CD14-positive monocyte (primary cell): ENCODE results near the gene ATP1B1. TPM values are rescaled to one million over a fixed set of nuclear protein-coding genes. Genes with fewer than 3 reads are reported as not detected.

Source experiments
- DNase-seq, 3 donors: peaks; one replicate each; pipeline ENCODE4 v3.0.0-alpha.2; 2011 to 2022
- H2AFZ ChIP-seq: 2 replicates; pipeline ENCODE4 v1.6.0; 2012; ENCODE audit warnings: mild to moderate bottlenecking, low read depth, low read length, inconsistent platforms; ENCODE audit not compliant: insufficient read depth, poor library complexity, severe bottlenecking
- H3K27ac ChIP-seq, 2 donors: 1 replicate in 1 of 2; 2 replicates in 1 of 2; pipeline ENCODE4 v1.5.1; 2012 to 2013; ENCODE audit warnings: low read length in 2 of 2, control low read depth in 1 of 2, inconsistent platforms in 1 of 2, low read depth in 1 of 2, mild to moderate bottlenecking in 1 of 2
- H3K27me3 ChIP-seq, 2 donors: one replicate each; pipeline versions ENCODE4 v1.6.0 to v1.6.1; 2011 to 2013; ENCODE audit warnings: low read length in 2 of 2; ENCODE audit not compliant: control insufficient read depth in 2 of 2, insufficient read depth in 2 of 2
- H3K36me3 ChIP-seq, 2 donors: replicated peaks in 1 of 2; 1 replicate in 1 of 2; 2 replicates in 1 of 2; pipeline versions ENCODE4 v1.5.1 to v1.6.1; 2012 to 2013; ENCODE audit warnings: low read length in 2 of 2, control low read depth in 1 of 2, inconsistent platforms in 1 of 2, mild to moderate bottlenecking in 1 of 2; ENCODE audit not compliant: insufficient read depth in 2 of 2, control insufficient read depth in 1 of 2
- H3K4me1 ChIP-seq, 2 donors: 1 replicate in 1 of 2; 2 replicates in 1 of 2; pipeline versions ENCODE4 v1.5.1 to v1.6.1; 2012 to 2013; ENCODE audit warnings: low read length in 2 of 2, control low read depth in 1 of 2, inconsistent platforms in 1 of 2, mild to moderate bottlenecking in 1 of 2, moderate library complexity in 1 of 2; ENCODE audit not compliant: insufficient read depth in 2 of 2, control insufficient read depth in 1 of 2
- H3K4me2 ChIP-seq: replicated peaks from 2 replicates; pipeline ENCODE3; 2012; ENCODE audit warnings: low read length, moderate library complexity, mild to moderate bottlenecking; ENCODE audit not compliant: poor library complexity, severe bottlenecking; ENCODE audit errors: extremely low read depth
- H3K4me3 ChIP-seq, 3 experiments: fragments of 200-600 bp in 1 of 3; sonication (generic) in 1 of 3; replicated peaks in 1 of 3; 1 replicate in 2 of 3; 2 replicates in 1 of 3; pipeline ENCODE4 v1.5.1; 2011 to 2013; ENCODE audit warnings: low read length in 3 of 3, mild to moderate bottlenecking in 3 of 3, control low read depth in 2 of 3, low read depth in 2 of 3, inconsistent platforms in 1 of 3, moderate library complexity in 1 of 3
- H3K79me2 ChIP-seq: 2 replicates; pipeline ENCODE4 v1.6.0; 2012; ENCODE audit warnings: mild to moderate bottlenecking, control low read depth, inconsistent platforms, low read length, moderate library complexity; ENCODE audit not compliant: insufficient read depth
- H3K9ac ChIP-seq: 2 replicates; pipeline ENCODE4 v1.6.0; 2017; ENCODE audit warnings: low read length, mild to moderate bottlenecking; ENCODE audit not compliant: insufficient read depth, poor library complexity, severe bottlenecking
- H3K9me3 ChIP-seq, 2 donors: replicated peaks in 1 of 2; 1 replicate in 1 of 2; 2 replicates in 1 of 2; pipeline versions ENCODE4 v1.5.1 to v1.6.1; 2012 to 2013; ENCODE audit warnings: low read length in 2 of 2, control low read depth in 1 of 2; ENCODE audit not compliant: control insufficient read depth in 1 of 2, insufficient read depth in 1 of 2
- H4K20me1 ChIP-seq: 2 replicates; pipeline ENCODE4 v1.6.0; 2012; ENCODE audit warnings: mild to moderate bottlenecking, low read length, control low read depth, moderate library complexity; ENCODE audit not compliant: insufficient read depth
- H3K27ac Mint-ChIP-seq, 7 donors: one replicate each; pipeline ENCODE4 v1.8.0; 2020; ENCODE audit warnings: mild to moderate bottlenecking in 7 of 7, mixed read lengths in 7 of 7, moderate library complexity in 6 of 7, inconsistent platforms in 2 of 7
- H3K27me3 Mint-ChIP-seq, 3 donors: one replicate each; pipeline ENCODE4 v1.8.0; 2021 to 2022; ENCODE audit warnings: low read depth in 3 of 3, mild to moderate bottlenecking in 3 of 3, mixed read lengths in 3 of 3, moderate library complexity in 3 of 3, inconsistent platforms in 1 of 3
- H3K36me3 Mint-ChIP-seq, 2 donors: one replicate each; pipeline ENCODE4 v1.8.0; 2020; ENCODE audit warnings: mixed read lengths in 2 of 2, inconsistent platforms in 1 of 2, mild to moderate bottlenecking in 1 of 2
- H3K4me1 Mint-ChIP-seq: one replicate; pipeline ENCODE4 v1.8.0; 2020; ENCODE audit warnings: mild to moderate bottlenecking, mixed read lengths
- H3K4me3 Mint-ChIP-seq, 2 donors: one replicate each; pipeline ENCODE4 v1.8.0; 2020; ENCODE audit warnings: mild to moderate bottlenecking in 2 of 2, mixed read lengths in 2 of 2, moderate library complexity in 1 of 2
- H3K9me3 Mint-ChIP-seq, 7 donors: one replicate each; pipeline ENCODE4 v1.8.0; 2020 to 2022; ENCODE audit warnings: mixed read lengths in 7 of 7, mild to moderate bottlenecking in 6 of 7, moderate library complexity in 6 of 7, inconsistent platforms in 2 of 7
- CTCF ChIP-seq: fragments of 200-600 bp; IDR thresholded peaks from one replicate; pipeline ENCODE4 v1.8.0; 2022; ENCODE audit warnings: antibody characterized with exemption, mild to moderate bottlenecking
- WGBS: methylation state at CpG from one replicate; pipeline ENCODE4 v1.1.5; 2013; ENCODE audit warnings: missing lambda C conversion rate; ENCODE audit not compliant: insufficient coverage; 5-methylcytosine and 5-hydroxymethylcytosine counted together
- intact Hi-C, 2 donors: fragments of 100-400 bp; cut with micrococcal nuclease; formaldehyde crosslinking; loops; one replicate each; pipeline versions ENCODE4 v1.15.0 to v1.15.1; 2023
- polyA plus RNA-seq, 3 donors: library from polyadenylated mRNA; depleted of rRNA in 1 of 3; unstranded in 2 of 3; stranded (reverse) in 1 of 3; fragments of 300-500 nt in 2 of 3; fragments of >200 nt in 1 of 3; fragmentation: Illumina TruSeq in 2 of 3; gene quantifications; 1 replicate in 2 of 3; 2 replicates in 1 of 3; pipeline ENCODE4 v1.2.3, GENCODE V29; 2012 to 2021

The ATP1B1 gene
- polyA plus RNA-seq, 3 donors, result 0.63 to 5.1 (median 0.72) TPM

GRCh38 chr1:169110236-169110635 lies 3.7 kb downstream of the ATP1B1 start:
- H3K4me3 Mint-ChIP-seq, result peak overlapping the region in 1 of 2 donors; percentile 68
- H2AFZ ChIP-seq, result no peak overlapping the region

GRCh38 chr1:169110689-169111447 lies 4.4 kb downstream of the ATP1B1 start:
- Mint-ChIP-seq H3K4me3 (peak overlapping the region; percentile 62 to 76), H3K27ac (peak overlapping the region; percentile 64 to 85 (median 82)), H3K27me3 (peaks cover 10 to 27% (median 11%) of the 10 kb centered on the region in 3 donors), H3K9me3 (peaks cover 0 to 4% (median 0%) of the 10 kb centered on the region in 7 donors), H3K36me3 (peaks cover 8% of the 10 kb centered on the region in 2 donors), H3K4me1 (peaks cover 62% of the 10 kb centered on the region)
- no peaks in the 10 kb centered on the region for H3K79me2 ChIP-seq
- 30% methylated on average over 2 of the region's 7 CpGs for WGBS
- H3K36me3 ChIP-seq, result no peaks in the 10 kb centered on the region
- no peaks in the 10 kb centered on the region for H3K9me3 ChIP-seq
- H3K4me3 ChIP-seq, result peak overlapping the region in 1 of 3 experiments; percentile 37
- H3K4me2 ChIP-seq, result peak overlapping the region; percentile 63
- no peak overlapping the region for H3K9ac ChIP-seq
- H4K20me1 ChIP-seq, result no peaks in the 10 kb centered on the region
- H3K27me3 ChIP-seq, result peaks cover 10 to 14% of the 10 kb centered on the region in 2 donors
- H2AFZ ChIP-seq, result no peak overlapping the region
- DNase-seq, result peak in 2 of 3 donors; percentile 33 to 58
- H3K4me1 ChIP-seq, result peaks cover 48 to 68% of the 10 kb centered on the region in 2 donors
- intact Hi-C loops, result no loop called here
- H3K27ac ChIP-seq, result no peak overlapping the region
- TF ChIP-seq CTCF, result no peak

More at GRCh38 chr1:169110236-169110635, 3.7 kb downstream of the ATP1B1 start:
- Histone ChIP-seq H3K79me2 (no peaks in the 10 kb centered on the region), H3K4me2 (peak overlapping the region; percentile 63), H3K36me3 (no peaks in the 10 kb centered on the region), H3K9ac (no peak overlapping the region), H3K9me3 (no peaks in the 10 kb centered on the region), H3K4me1 (peaks cover 48 to 68% of the 10 kb centered on the region in 2 donors), H4K20me1 (no peaks in the 10 kb centered on the region), H3K4me3 (peak overlapping the region in 1 of 3 experiments; percentile 37), H3K27me3 (peaks cover 12 to 17% of the 10 kb centered on the region in 2 donors), H3K27ac (no peak overlapping the region)
- 0% methylated on average over 3 of the region's 3 CpGs for WGBS
- peaks cover 11 to 27% (median 11%) of the 10 kb centered on the region in 3 donors for H3K27me3 Mint-ChIP-seq
- no peak for TF ChIP-seq CTCF
- peaks cover 59% of the 10 kb centered on the region for H3K4me1 Mint-ChIP-seq
- peaks cover 0 to 4% (median 0%) of the 10 kb centered on the region in 7 donors for H3K9me3 Mint-ChIP-seq
- peak in 1 of 3 donors; percentile 19 for DNase-seq
- intact Hi-C loops, result no loop called here
- peaks cover 8% of the 10 kb centered on the region in 2 donors for H3K36me3 Mint-ChIP-seq
- peak overlapping the region in 5 of 7 donors; percentile 19 to 80 (median 65) for H3K27ac Mint-ChIP-seq
